IMR-90 (cell line): ENCODE measurements around the gene PCBD1. TPM values are rescaled to one million over a fixed set of nuclear protein-coding genes. Genes with fewer than 3 reads are reported as not detected.

Experiments used
- ATAC-seq: fragments of 200-7000 bp; cut with Tn5 transposase; 2 replicates; pipeline ENCODE4 v1.9.1; 2020; ENCODE audit warnings: low read depth, mild to moderate bottlenecking, moderate library complexity
- BruUV-seq: library from RNA; stranded (reverse); fragments of 400-500 nt; replicated peaks from 2 replicates; lab custom pipeline; 2021; lab: Mats Ljungman, UMichigan
- CTCF ChIA-PET: fragments of 300-600 bp; formaldehyde crosslinking; extraction: SDS; loops from one replicate; lab custom pipeline; 2021; ENCODE audit warnings: antibody characterized with exemption; lab: Yijun Ruan, JAX
- POLR2A ChIA-PET: fragments of 300-600 bp; sonication (Branson Sonifier 250); formaldehyde crosslinking; loops from one replicate; lab custom pipeline; 2022; ENCODE audit warnings: antibody characterized with exemption; ENCODE audit not compliant: unreplicated experiment; lab: Charles Lee
- DNase-seq: peaks from one replicate; pipeline ENCODE4 v3.0.0; 2013
- H2AFZ ChIP-seq: replicated peaks from 2 replicates; pipeline ENCODE3; 2013; ENCODE audit warnings: low read length, mild to moderate bottlenecking; ENCODE audit not compliant: poor library complexity
- H2AK5ac ChIP-seq: 2 replicates; pipeline ENCODE4 v1.6.1; 2013; ENCODE audit warnings: low read depth, low read length, inconsistent platforms
- H2AK9ac ChIP-seq: replicated peaks from 2 replicates; pipeline ENCODE3; 2013; ENCODE audit warnings: mild to moderate bottlenecking, low read depth, low read length, moderate library complexity; ENCODE audit not compliant: poor library complexity
- H2BK120ac ChIP-seq: 2 replicates; pipeline ENCODE4 v1.6.1; 2013; ENCODE audit warnings: low read depth, low read length, inconsistent platforms
- H2BK15ac ChIP-seq: 3 replicates; pipeline ENCODE4 v1.6.1; 2013; ENCODE audit warnings: low read depth, low read length, inconsistent platforms
- H2BK20ac ChIP-seq: 2 replicates; pipeline ENCODE4 v1.6.1; 2013; ENCODE audit warnings: low read depth, mild to moderate bottlenecking, inconsistent platforms, low read length, moderate library complexity
- H2BK5ac ChIP-seq: 2 replicates; pipeline ENCODE4 v1.6.1; 2013; ENCODE audit warnings: mild to moderate bottlenecking, low read depth, low read length, inconsistent platforms; ENCODE audit not compliant: poor library complexity, severe bottlenecking
- H3K14ac ChIP-seq: replicated peaks from 2 replicates; pipeline ENCODE4 v1.6.1; 2013; ENCODE audit warnings: low read depth, low read length, inconsistent platforms
- H3K18ac ChIP-seq: 2 replicates; pipeline ENCODE4 v1.6.1; 2013; ENCODE audit warnings: low read depth, low read length, control low read depth
- H3K23ac ChIP-seq: 2 replicates; pipeline ENCODE4 v1.6.1; 2013; ENCODE audit warnings: low read depth, low read length, inconsistent platforms
- H3K27ac ChIP-seq: 2 replicates; pipeline ENCODE4 v1.5.1; 2013; ENCODE audit warnings: mild to moderate bottlenecking, control low read depth, low read length; ENCODE audit not compliant: insufficient read depth
- H3K27me3 ChIP-seq: 2 replicates; pipeline ENCODE4 v1.6.1; 2013; ENCODE audit warnings: low read length; ENCODE audit not compliant: control insufficient read depth, insufficient read depth
- H3K36me3 ChIP-seq: 2 replicates; pipeline ENCODE4 v1.6.1; 2013; ENCODE audit warnings: low read length, mixed read lengths; ENCODE audit not compliant: control insufficient read depth, insufficient read depth
- H3K4ac ChIP-seq: 2 replicates; pipeline ENCODE4 v1.6.1; 2013; ENCODE audit warnings: low read depth, low read length, inconsistent platforms
- H3K4me1 ChIP-seq: 2 replicates; pipeline ENCODE4 v1.6.1; 2013; ENCODE audit warnings: low read length, mixed read lengths; ENCODE audit not compliant: control insufficient read depth, insufficient read depth
- H3K4me2 ChIP-seq: 2 replicates; pipeline ENCODE4 v1.6.1; 2013; ENCODE audit warnings: low read depth, mild to moderate bottlenecking, control low read depth, low read length, moderate library complexity
- H3K4me3 ChIP-seq: 2 replicates; pipeline ENCODE4 v1.5.1; 2013; ENCODE audit warnings: low read depth, mild to moderate bottlenecking, control low read depth, low read length, moderate library complexity; ENCODE audit not compliant: insufficient read depth
- H3K56ac ChIP-seq: 2 replicates; pipeline ENCODE4 v1.6.1; 2013; ENCODE audit warnings: low read length, inconsistent platforms; ENCODE audit not compliant: insufficient read depth; ENCODE audit errors: extremely low read depth
- H3K79me1 ChIP-seq, 2 experiments: 2 replicates each; pipeline ENCODE4 v1.6.1; 2013; ENCODE audit warnings: low read length in 2 of 2, inconsistent platforms in 1 of 2, low read depth in 1 of 2
- H3K9ac ChIP-seq: 2 replicates; pipeline ENCODE4 v1.6.1; 2013; ENCODE audit warnings: low read depth, low read length, control low read depth
- H3K9me1 ChIP-seq: 2 replicates; pipeline ENCODE4 v1.6.1; 2013; ENCODE audit warnings: low read length, inconsistent platforms; ENCODE audit not compliant: insufficient read depth
- H3K9me3 ChIP-seq: 2 replicates; pipeline ENCODE4 v1.6.1; 2013; ENCODE audit warnings: low read length; ENCODE audit not compliant: control insufficient read depth, insufficient read depth
- H4K20me1 ChIP-seq: 2 replicates; pipeline ENCODE4 v1.6.1; 2013; ENCODE audit warnings: low read length, inconsistent platforms; ENCODE audit not compliant: insufficient read depth
- H4K5ac ChIP-seq: 2 replicates; pipeline ENCODE4 v1.6.1; 2013; ENCODE audit warnings: mild to moderate bottlenecking, low read depth, low read length, control low read depth
- H4K8ac ChIP-seq, 2 experiments: 2 replicates each; pipeline ENCODE4 v1.6.1; 2013; ENCODE audit warnings: low read depth in 2 of 2, low read length in 2 of 2, control low read depth in 1 of 2, inconsistent platforms in 1 of 2
- H4K91ac ChIP-seq: 2 replicates; pipeline ENCODE4 v1.6.1; 2013; ENCODE audit warnings: low read depth, low read length, inconsistent platforms; ENCODE audit not compliant: insufficient read depth
- BHLHE40 ChIP-seq: fragments of 150-350 bp; IDR thresholded peaks from 2 replicates; pipeline ENCODE4 v1.6.1; 2016; ENCODE audit warnings: mild to moderate bottlenecking, low read depth, low read length
- CHD1 ChIP-seq: IDR thresholded peaks from 2 replicates; pipeline ENCODE4 v1.6.1; 2012; ENCODE audit warnings: low read depth, low read length, improper control_type of control experiment
- CTCF ChIP-seq: conservative IDR thresholded peaks from 2 replicates; pipeline ENCODE4 v1.5.1; 2012; ENCODE audit warnings: mild to moderate bottlenecking, low read depth, low read length, improper control_type of control experiment
- ELK1 ChIP-seq: fragments of 150-350 bp; IDR thresholded peaks from 2 replicates; pipeline ENCODE4 v1.6.1; 2016; ENCODE audit warnings: low read depth, mild to moderate bottlenecking, low read length, moderate library complexity, borderline replicate concordance
- FOS ChIP-seq: fragments of 150-350 bp; IDR thresholded peaks from 2 replicates; pipeline ENCODE4 v1.6.1; 2016; ENCODE audit warnings: low read depth, low read length
- MAZ ChIP-seq: IDR thresholded peaks from 2 replicates; pipeline ENCODE4 v1.6.1; 2012; ENCODE audit warnings: low read depth, mild to moderate bottlenecking, low read length, improper control_type of control experiment, moderate library complexity, borderline replicate concordance
- MXI1 ChIP-seq: IDR thresholded peaks from 2 replicates; pipeline ENCODE4 v1.6.1; 2012; ENCODE audit warnings: low read depth, mild to moderate bottlenecking, low read length, moderate library complexity, borderline replicate concordance
- NFE2L2 ChIP-seq: fragments of 150-350 bp; IDR thresholded peaks from 2 replicates; pipeline ENCODE4 v1.6.1; 2016; ENCODE audit warnings: low read depth, mild to moderate bottlenecking, low read length
- RCOR1 ChIP-seq: IDR thresholded peaks from 2 replicates; pipeline ENCODE4 v1.6.1; 2012; ENCODE audit warnings: mild to moderate bottlenecking, low read length, improper control_type of control experiment; ENCODE audit not compliant: insufficient replicate concordance
- RFX5 ChIP-seq: IDR thresholded peaks from 2 replicates; pipeline ENCODE4 v1.8.0; 2012; ENCODE audit warnings: low read depth, mild to moderate bottlenecking, low read length, moderate library complexity
- SMC3 ChIP-seq: fragments of 150-350 bp; IDR thresholded peaks from 2 replicates; pipeline ENCODE4 v1.6.1; 2016; ENCODE audit warnings: low read depth, mild to moderate bottlenecking, antibody characterized with exemption, low read length, moderate library complexity
- USF2 ChIP-seq: fragments of 150-350 bp; IDR thresholded peaks from 2 replicates; pipeline ENCODE4 v1.6.1; 2017; ENCODE audit warnings: mild to moderate bottlenecking, antibody characterized with exemption, low read length, low read depth
- WGBS, 2 experiments: methylation state at CpG; one replicate each; pipeline versions ENCODE4 v1.1.5 to v1.1.7; 2013; ENCODE audit warnings: missing lambda C conversion rate in 2 of 2; ENCODE audit not compliant: insufficient read length in 1 of 2; ENCODE audit errors: extremely low coverage in 2 of 2; 5-methylcytosine and 5-hydroxymethylcytosine counted together
- dilution Hi-C: fragments of 300-500 bp; cut with HindIII; formaldehyde crosslinking; loops from one replicate; pipeline ENCODE4 v1.14.3; 2018; ENCODE audit warnings: low sequenced_read_pairs; ENCODE audit not compliant: unreplicated experiment
- in situ Hi-C: fragments of 300-500 bp; cut with MboI; formaldehyde crosslinking; loops from 3 replicates; pipeline ENCODE4 v1.14.3; 2019; ENCODE audit warnings: low sequenced_read_pairs, inconsistent platforms, mixed read lengths
- intact Hi-C: fragments of 100-400 bp; cut with micrococcal nuclease; formaldehyde crosslinking; loops from 2 replicates; pipeline ENCODE4 v1.10.0; 2022
- polyA plus RNA-seq, 3 experiments: library from polyadenylated mRNA; depleted of rRNA; stranded (reverse); fragments of >200 nt; gene quantifications; 2 replicates each; pipeline ENCODE4 v1.2.3, GENCODE V29; 2012; ENCODE audit warnings: low replicate concordance in 1 of 3
- total RNA-seq: library from RNA; depleted of rRNA; stranded (reverse); fragments of >200 nt; gene quantifications from 2 replicates; pipeline ENCODE4 v1.2.3, GENCODE V29; 2012

Gene PCBD1
- total and polyA plus RNA-seq, 2 of the 4 experiments (the other 2 are of a cell fraction) = 15.8 to 31.6 TPM

- POLR2A ChIA-PET = no interaction called here
- H3K9ac ChIP-seq = no peak overlapping the region
- no peak for TF ChIP-seq ELK1
- TF ChIP-seq RFX5 = no peak
- no peak for TF ChIP-seq NFE2L2
- TF ChIP-seq BHLHE40 = no peak
- no peak for TF ChIP-seq SMC3
- TF ChIP-seq CTCF = no peak
- no peak for TF ChIP-seq RCOR1
- TF ChIP-seq CHD1 = no peak
- TF ChIP-seq MXI1 = no peak
- TF ChIP-seq FOS = no peak
- no peak for TF ChIP-seq MAZ
- no peak for TF ChIP-seq USF2
- H3K9me1 ChIP-seq = peaks cover 3% of the 10 kb centered on the region; the same call in 1 of the 2 replicates
- no peaks in the 10 kb centered on the region for H3K9me3 ChIP-seq
- intact Hi-C loops = no loop called here
- H2AK5ac ChIP-seq = no peak overlapping the region
- H2BK15ac ChIP-seq = no peak overlapping the region
- H3K56ac ChIP-seq = no peak overlapping the region
- ATAC-seq (no peak), DNase-seq (no peak)
- peaks cover 5% of the 10 kb centered on the region for H3K36me3 ChIP-seq
- BruUV-seq = no TSS peak
- H2BK5ac ChIP-seq = no peak overlapping the region
- H4K20me1 ChIP-seq = no peaks in the 10 kb centered on the region
- dilution Hi-C loops = no loop called here
- in situ Hi-C loops = no loop called here
- no peak overlapping the region for H3K4me2 ChIP-seq
- H3K4me1 ChIP-seq = peaks cover 11% of the 10 kb centered on the region
- WGBS, 2 experiments = no CpG with 5 or more reads among the region's 2 CpGs
- H3K27ac ChIP-seq = no peak overlapping the region
- H2AFZ ChIP-seq = no peak overlapping the region
- H3K79me1 ChIP-seq = peaks cover 32 to 53% of the 10 kb centered on the region in 2 experiments
- no peaks in the 10 kb centered on the region for H3K27me3 ChIP-seq
- H4K8ac ChIP-seq = no peak overlapping the region
- no peak overlapping the region for H3K4me3 ChIP-seq
- no peak overlapping the region for H4K5ac ChIP-seq
- no peak overlapping the region for H2AK9ac ChIP-seq
- H3K23ac ChIP-seq = no peak overlapping the region
- no peak overlapping the region for H2BK20ac ChIP-seq
- no peak overlapping the region for H3K18ac ChIP-seq
- no peak overlapping the region for H3K4ac ChIP-seq
- H2BK120ac ChIP-seq = no peak overlapping the region
- CTCF ChIA-PET = no interaction called here
- no peak overlapping the region for H3K14ac ChIP-seq
- H4K91ac ChIP-seq = no peak overlapping the region
Measured at GRCh38 chr10:70843776-70844489, 44.4 kb downstream of the PCBD1 start.
